Fibroblast of the conjunctiva (primary cell): ENCODE measurements around the gene CDH23.

Experiments used
- DNase-seq: peaks from one replicate; pipeline ENCODE4 v3.0.0-alpha.2; 2010; ENCODE audit warnings: low read depth

CDH23 gene

GRCh38 chr10:71423250-71423649, 26.5 kb downstream of the CDH23 start:
- DNase-seq: no peak

GRCh38 chr10:71423901-71424300, 27.2 kb downstream of the CDH23 start:
- no peak for DNase-seq

GRCh38 chr10:71424496-71425194, 27.9 kb downstream of the CDH23 start:
- no peak for DNase-seq

- DNase-seq: no peak
Measured at GRCh38 chr10:71426058-71426605, 29.4 kb downstream of the CDH23 start.

- no peak for DNase-seq
Measured at GRCh38 chr10:71427246-71427645, 30.5 kb downstream of the CDH23 start.

- no peak for DNase-seq
Measured at GRCh38 chr10:71429304-71429703, 32.6 kb downstream of the CDH23 start.

- DNase-seq: no peak
Measured at GRCh38 chr10:71429929-71430328, 33.2 kb downstream of the CDH23 start.

- DNase-seq: no peak
Measured at GRCh38 chr10:71431239-71432100, 34.8 kb downstream of the CDH23 start.

GRCh38 chr10:71432101-71432905, 35.6 kb downstream of the CDH23 start:
- DNase-seq: no peak

- DNase-seq: no peak
Measured at GRCh38 chr10:71432956-71433767, 36.4 kb downstream of the CDH23 start.

- DNase-seq: no peak
Measured at GRCh38 chr10:71433768-71434744, 37.3 kb downstream of the CDH23 start.

- DNase-seq: no peak
Measured at GRCh38 chr10:71434760-71435394, 38.2 kb downstream of the CDH23 start.

GRCh38 chr10:71435571-71436267, 39.0 kb downstream of the CDH23 start:
- no peak for DNase-seq

GRCh38 chr10:71436268-71437125, 39.8 kb downstream of the CDH23 start:
- no peak for DNase-seq

- no peak for DNase-seq
Measured at GRCh38 chr10:71437537-71438092, 40.9 kb downstream of the CDH23 start.

- DNase-seq: no peak
Measured at GRCh38 chr10:71438761-71439160, 42.0 kb downstream of the CDH23 start.

GRCh38 chr10:71439670-71440425, 43.1 kb downstream of the CDH23 start:
- DNase-seq: no peak
